ENCODE measurements around the gene KLHL13. TPM values are rescaled to one million over a fixed set of nuclear protein-coding genes. Genes with fewer than 3 reads are reported as not detected.

The KLHL13 gene
- total and polyA plus RNA-seq, 8 donors, result 1.8 to 45.0 (median 4.3) TPM

DNA sequence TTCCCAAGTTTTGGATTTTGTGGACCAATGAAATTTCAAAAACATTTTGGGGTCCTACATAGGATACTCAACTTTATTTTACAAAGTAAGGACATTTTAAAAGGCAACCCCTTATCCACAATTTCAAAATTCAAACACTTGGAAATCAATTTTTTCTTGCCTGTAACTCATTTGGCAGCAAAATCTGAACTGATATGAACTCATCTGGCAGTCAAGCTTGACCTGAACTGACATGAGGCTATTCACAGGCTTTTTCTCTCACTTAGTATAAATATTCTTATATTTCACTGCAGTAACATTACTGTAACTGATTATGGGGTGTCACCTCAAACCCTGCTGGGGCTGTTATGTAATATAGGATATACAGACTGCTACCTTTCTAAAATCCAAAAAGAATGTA, 116.1 kb downstream of the KLHL13 start:
- Histone ChIP-seq H3K27me3 (no peaks in the 10 kb centered on the region), H3K9me3 (no peaks in the 10 kb centered on the region), H3K4me3 (no peak overlapping the region), H3K4me1 (no peaks in the 10 kb centered on the region), H3K36me3 (no peaks in the 10 kb centered on the region), H3K27ac (no peak overlapping the region)
- no peak for DNase-seq
- intact Hi-C loops (cut with DNase I; ENCODE audit: low total_unique reads), result no loop called here
- TF ChIP-seq, protein P1, sequence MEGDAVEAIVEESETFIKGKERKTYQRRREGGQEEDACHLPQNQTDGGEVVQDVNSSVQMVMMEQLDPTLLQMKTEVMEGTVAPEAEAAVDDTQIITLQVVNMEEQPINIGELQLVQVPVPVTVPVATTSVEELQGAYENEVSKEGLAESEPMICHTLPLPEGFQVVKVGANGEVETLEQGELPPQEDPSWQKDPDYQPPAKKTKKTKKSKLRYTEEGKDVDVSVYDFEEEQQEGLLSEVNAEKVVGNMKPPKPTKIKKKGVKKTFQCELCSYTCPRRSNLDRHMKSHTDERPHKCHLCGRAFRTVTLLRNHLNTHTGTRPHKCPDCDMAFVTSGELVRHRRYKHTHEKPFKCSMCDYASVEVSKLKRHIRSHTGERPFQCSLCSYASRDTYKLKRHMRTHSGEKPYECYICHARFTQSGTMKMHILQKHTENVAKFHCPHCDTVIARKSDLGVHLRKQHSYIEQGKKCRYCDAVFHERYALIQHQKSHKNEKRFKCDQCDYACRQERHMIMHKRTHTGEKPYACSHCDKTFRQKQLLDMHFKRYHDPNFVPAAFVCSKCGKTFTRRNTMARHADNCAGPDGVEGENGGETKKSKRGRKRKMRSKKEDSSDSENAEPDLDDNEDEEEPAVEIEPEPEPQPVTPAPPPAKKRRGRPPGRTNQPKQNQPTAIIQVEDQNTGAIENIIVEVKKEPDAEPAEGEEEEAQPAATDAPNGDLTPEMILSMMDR (IDR thresholded peaks at IDR 0.05), result no peak
- no peak for TF ChIP-seq POLR2AphosphoS5 (IDR thresholded peaks at IDR 0.05)
- TF ChIP-seq POLR2A (IDR thresholded peaks at IDR 0.05), result no peak
- TF ChIP-seq EP300 (IDR thresholded peaks at IDR 0.05), result no peak

DNA sequence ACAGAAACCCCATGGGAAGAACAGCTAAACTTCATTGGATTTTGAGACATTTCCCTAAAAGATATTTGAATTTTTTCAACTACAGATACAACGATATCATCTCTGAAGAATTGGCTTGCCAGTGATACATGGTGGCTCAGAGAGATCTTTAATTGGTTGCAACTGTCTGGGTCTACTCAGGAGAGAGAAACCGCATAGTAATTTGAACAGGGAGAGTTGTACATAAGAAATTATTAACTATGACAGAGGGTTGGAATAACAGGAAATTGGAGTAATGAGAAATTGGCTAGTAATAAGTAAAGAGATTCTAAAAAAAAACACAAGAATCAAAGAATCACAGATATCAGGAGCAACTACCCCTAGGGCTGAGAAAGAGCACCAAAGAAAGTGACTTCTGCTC, 118.4 kb downstream of the KLHL13 start:
- 77 to 100% (median 85%) methylated on average over 2 of the region's 2 CpGs for WGBS, 5 donors
- H3K36me3 ChIP-seq, result no peaks in the 10 kb centered on the region
- H3K27me3 ChIP-seq, result no peaks in the 10 kb centered on the region
- intact Hi-C loops (cut with DNase I; ENCODE audit: low total_unique reads), result no loop called here
- H3K9me3 ChIP-seq, result no peaks in the 10 kb centered on the region
- no peak overlapping the region for H3K27ac ChIP-seq
- no peak overlapping the region for H3K4me3 ChIP-seq
- DNase-seq, result no peak
- TF ChIP-seq POLR2AphosphoS5 (IDR thresholded peaks at IDR 0.05) (no peak), POLR2A (IDR thresholded peaks at IDR 0.05) (no peak), EP300 (IDR thresholded peaks at IDR 0.05) (no peak)
- TF ChIP-seq, protein P1 (IDR thresholded peaks at IDR 0.05), result no peak
- no peaks in the 10 kb centered on the region for H3K4me1 ChIP-seq

DNA sequence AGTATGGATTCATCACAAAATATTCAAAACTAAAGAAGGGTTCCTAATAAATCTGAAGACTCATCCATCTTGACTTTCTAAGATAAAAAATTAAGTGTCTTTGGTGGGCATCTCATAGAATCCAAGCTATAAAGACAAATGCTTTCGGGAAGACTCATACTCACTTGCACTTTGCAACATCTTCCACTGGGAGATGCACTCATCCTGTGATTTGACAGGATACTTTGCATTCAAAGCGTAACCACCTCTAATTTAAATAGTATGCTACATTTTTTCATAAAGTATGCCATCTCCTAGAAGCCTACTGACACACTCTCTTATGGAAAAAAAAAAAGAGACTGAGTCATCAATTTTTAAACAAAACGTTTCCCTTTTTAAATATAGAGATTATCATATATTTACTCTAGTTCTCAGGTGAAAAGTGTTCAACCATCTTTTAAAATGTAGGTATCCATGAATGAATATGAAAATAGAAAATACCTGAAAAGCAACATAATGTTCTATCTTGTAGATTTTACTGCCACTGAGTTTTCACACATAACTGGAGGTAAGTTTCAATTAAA, 119.6 kb downstream of the KLHL13 start:
- intact Hi-C loops (cut with DNase I; ENCODE audit: low total_unique reads), result no loop called here
- no peaks in the 10 kb centered on the region for H3K36me3 ChIP-seq
- H3K27me3 ChIP-seq, result no peaks in the 10 kb centered on the region
- H3K4me3 ChIP-seq, result no peak overlapping the region
- H3K4me1 ChIP-seq, result no peaks in the 10 kb centered on the region
- H3K9me3 ChIP-seq, result no peaks in the 10 kb centered on the region
- TF ChIP-seq POLR2A (IDR thresholded peaks at IDR 0.05) (no peak), POLR2AphosphoS5 (IDR thresholded peaks at IDR 0.05) (no peak), EP300 (IDR thresholded peaks at IDR 0.05) (no peak)
- TF ChIP-seq, protein P1 (IDR thresholded peaks at IDR 0.05), result no peak
- 48 to 62% (median 54%) methylated on average over 3 of the region's 3 CpGs for WGBS, 5 donors
- H3K27ac ChIP-seq, result no peak overlapping the region
- DNase-seq, result peak in 1 of 2 donors; percentile 20

DNA sequence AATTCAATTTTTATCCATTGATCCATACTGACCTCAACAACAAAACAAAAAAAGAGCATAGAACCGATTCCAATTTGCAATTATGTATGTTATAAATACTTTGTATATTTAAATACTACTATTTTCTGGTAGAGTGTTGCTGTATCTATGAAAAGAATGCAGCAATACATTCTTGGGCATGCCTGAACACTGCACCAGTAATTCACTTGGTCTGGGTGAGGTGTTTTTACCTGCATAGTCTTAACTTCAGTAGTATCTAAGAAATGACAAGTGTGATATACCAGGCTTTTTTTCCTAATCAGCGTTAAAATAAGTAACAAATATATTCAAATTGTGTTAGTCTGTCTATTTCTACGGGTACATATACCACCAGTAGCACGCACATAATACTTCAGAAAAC, 120.2 kb downstream of the KLHL13 start:
- intact Hi-C loops (cut with DNase I; ENCODE audit: low total_unique reads), result no loop called here

More for the DNA sequence above, 120.2 kb downstream of the KLHL13 start:
- WGBS, 5 donors, result 62 to 90% (median 82%) methylated on average over 4 of the region's 4 CpGs
- no peaks in the 10 kb centered on the region for H3K36me3 ChIP-seq
- no peak overlapping the region for H3K4me3 ChIP-seq
- H3K27me3 ChIP-seq, result no peaks in the 10 kb centered on the region
- no peak for DNase-seq
- H3K27ac ChIP-seq, result no peak overlapping the region
- TF ChIP-seq EP300 (IDR thresholded peaks at IDR 0.05), result no peak
- TF ChIP-seq, protein P1 (IDR thresholded peaks at IDR 0.05), result no peak
- no peaks in the 10 kb centered on the region for H3K4me1 ChIP-seq
- no peaks in the 10 kb centered on the region for H3K9me3 ChIP-seq
